ENCODE results near the gene GNAI3.

DNA sequence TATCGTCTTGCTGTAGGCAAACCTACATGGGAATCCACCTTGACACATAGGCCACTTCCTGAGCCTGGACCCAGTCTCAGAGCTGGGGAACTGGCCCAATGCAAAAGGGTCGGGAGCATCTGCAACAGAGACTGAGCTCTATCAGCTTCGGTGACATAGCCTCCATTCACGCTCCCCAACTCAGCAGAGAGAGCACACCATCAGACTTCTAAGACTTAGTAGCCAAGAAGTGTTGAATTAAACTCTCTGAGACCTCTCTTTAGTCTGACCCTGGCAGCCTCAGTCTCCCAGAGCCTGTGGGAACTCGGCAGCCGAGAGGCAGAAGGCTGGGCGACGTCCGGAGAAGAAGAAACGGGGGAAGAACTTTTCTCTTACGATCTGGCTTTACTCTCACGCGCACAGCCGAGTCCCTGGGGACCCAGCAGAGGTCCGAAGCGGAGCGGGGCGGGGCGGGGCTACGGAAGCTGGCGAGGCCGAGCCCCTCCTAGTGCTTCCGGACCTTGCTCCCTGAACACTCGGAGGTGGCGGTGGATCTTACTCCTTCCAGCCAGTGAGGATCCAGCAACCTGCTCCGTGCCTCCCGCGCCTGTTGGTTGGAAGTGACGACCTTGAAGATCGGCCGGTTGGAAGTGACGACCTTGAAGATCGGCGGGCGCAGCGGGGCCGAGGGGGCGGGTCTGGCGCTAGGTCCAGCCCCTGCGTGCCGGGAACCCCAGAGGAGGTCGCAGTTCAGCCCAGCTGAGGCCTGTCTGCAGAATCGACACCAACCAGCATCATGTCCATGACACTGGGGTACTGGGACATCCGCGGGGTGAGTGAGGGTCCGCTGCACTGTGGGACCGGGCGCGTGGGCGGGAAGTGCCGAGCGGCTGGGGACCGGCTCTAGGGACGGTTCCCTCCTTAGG, 107.5 kb downstream of the GNAI3 start, which contains the start of gene GSTM4:
- TF ChIP-seq, protein P1, sequence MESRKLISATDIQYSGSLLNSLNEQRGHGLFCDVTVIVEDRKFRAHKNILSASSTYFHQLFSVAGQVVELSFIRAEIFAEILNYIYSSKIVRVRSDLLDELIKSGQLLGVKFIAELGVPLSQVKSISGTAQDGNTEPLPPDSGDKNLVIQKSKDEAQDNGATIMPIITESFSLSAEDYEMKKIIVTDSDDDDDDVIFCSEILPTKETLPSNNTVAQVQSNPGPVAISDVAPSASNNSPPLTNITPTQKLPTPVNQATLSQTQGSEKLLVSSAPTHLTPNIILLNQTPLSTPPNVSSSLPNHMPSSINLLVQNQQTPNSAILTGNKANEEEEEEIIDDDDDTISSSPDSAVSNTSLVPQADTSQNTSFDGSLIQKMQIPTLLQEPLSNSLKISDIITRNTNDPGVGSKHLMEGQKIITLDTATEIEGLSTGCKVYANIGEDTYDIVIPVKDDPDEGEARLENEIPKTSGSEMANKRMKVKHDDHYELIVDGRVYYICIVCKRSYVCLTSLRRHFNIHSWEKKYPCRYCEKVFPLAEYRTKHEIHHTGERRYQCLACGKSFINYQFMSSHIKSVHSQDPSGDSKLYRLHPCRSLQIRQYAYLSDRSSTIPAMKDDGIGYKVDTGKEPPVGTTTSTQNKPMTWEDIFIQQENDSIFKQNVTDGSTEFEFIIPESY (CRISPR knock-in tag; IDR thresholded peaks at IDR 0.05), result no peak
- TF ChIP-seq MAZ (IDR thresholded peaks at IDR 0.05; ENCODE audit: borderline replicate concordance, low read depth, low read length), result no peak
- TF ChIP-seq MAZ (CRISPR knock-in tag; IDR thresholded peaks at IDR 0.05; ENCODE audit: low read depth), result peak; percentile 58; the same call in 1 of the 2 replicates
- TF ChIP-seq, protein P2, sequence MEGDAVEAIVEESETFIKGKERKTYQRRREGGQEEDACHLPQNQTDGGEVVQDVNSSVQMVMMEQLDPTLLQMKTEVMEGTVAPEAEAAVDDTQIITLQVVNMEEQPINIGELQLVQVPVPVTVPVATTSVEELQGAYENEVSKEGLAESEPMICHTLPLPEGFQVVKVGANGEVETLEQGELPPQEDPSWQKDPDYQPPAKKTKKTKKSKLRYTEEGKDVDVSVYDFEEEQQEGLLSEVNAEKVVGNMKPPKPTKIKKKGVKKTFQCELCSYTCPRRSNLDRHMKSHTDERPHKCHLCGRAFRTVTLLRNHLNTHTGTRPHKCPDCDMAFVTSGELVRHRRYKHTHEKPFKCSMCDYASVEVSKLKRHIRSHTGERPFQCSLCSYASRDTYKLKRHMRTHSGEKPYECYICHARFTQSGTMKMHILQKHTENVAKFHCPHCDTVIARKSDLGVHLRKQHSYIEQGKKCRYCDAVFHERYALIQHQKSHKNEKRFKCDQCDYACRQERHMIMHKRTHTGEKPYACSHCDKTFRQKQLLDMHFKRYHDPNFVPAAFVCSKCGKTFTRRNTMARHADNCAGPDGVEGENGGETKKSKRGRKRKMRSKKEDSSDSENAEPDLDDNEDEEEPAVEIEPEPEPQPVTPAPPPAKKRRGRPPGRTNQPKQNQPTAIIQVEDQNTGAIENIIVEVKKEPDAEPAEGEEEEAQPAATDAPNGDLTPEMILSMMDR (CRISPR knock-in tag; IDR thresholded peaks at IDR 0.05), result peak; percentile 55; the same call in 1 of the 2 replicates
- TF ChIP-seq KAT7 (CRISPR knock-in tag; IDR thresholded peaks at IDR 0.05; ENCODE audit: borderline replicate concordance), result peak; percentile 87; the same call in 1 of the 2 replicates
